Left hindlimb (tissue), 1 donor: Measurements from ENCODE around the gene IGSF9B.
A peak's percentile ranks its signal among the peaks of the same experiment; 100 is the strongest.

ENCODE experiments used
- DNase-seq: peaks from one replicate; pipeline ENCODE4 v3.0.0-alpha.2; 2018

IGSF9B gene

DNA sequence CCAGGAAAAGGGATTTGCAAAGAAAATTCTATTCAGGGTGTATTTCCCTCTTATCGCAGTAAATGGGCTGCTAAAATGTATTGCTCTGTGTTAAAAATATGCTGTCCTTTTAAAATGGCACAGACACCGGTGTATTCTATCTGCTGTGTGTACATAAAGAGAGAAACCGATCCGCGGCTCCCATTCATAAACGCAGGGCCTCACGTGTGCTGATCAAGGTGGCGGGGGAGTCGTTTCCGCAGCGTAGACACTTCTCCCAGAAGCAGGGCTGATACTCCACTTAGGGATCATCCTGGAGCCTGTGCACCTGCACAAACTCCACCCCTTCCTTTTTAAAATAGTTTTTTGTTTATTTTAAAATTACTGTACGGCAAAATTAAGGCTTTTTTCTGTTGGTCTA, 26.1 kb upstream of the IGSF9B start:
- no peak for DNase-seq

- DNase-seq, result no peak
Observed at GRCh38 chr11:133982151-133982550, 25.4 kb upstream of the IGSF9B start.

- DNase-seq, result peak; percentile 46
Observed at GRCh38 chr11:133981156-133981555, 24.4 kb upstream of the IGSF9B start.

DNA sequence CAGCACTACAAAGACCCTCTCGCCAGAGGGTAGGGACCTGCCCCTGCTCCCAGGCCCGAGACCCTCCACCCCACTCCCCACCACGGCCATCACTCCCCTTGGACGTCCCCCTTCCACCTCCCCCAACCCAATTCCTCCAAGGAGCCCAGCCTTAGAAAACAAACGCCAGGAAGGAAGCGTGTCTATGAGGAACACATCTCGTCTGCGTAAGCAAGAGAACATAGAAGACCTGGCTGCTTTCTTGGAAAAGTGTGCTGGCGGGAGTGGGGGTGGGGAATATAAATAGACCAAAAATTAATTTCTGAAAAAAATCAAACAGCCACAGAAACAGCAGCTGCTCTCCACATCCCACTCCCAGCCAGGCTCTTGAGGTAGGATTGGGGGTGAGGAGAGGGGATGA, 23.9 kb upstream of the IGSF9B start:
- DNase-seq, result no peak

DNA sequence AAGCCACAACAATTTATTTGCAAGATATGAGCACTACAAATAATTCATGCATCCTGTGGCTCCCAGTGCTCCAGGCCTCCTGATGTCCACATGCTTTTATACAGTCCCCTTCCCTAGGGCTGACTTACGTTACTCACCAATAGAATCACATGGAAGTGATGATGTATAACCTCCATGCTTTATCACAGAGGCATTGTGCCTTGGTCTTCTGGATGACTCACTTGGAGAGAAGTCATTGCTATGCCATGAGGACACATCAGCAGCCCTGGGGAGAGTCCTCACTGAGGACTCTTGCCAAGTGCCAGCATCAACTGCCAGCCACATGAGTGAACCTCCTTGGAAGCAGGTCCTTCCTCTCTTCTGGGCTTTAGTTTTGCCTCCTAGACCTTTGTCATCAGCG, 22.0 kb upstream of the IGSF9B start:
- no peak for DNase-seq

- no peak for DNase-seq
Observed at GRCh38 chr11:133977067-133977677, 20.4 kb upstream of the IGSF9B start.

- no peak for DNase-seq
Observed at GRCh38 chr11:133975488-133975849, 18.7 kb upstream of the IGSF9B start.

- no peak for DNase-seq
Observed at GRCh38 chr11:133974836-133975487, 18.2 kb upstream of the IGSF9B start.

DNA sequence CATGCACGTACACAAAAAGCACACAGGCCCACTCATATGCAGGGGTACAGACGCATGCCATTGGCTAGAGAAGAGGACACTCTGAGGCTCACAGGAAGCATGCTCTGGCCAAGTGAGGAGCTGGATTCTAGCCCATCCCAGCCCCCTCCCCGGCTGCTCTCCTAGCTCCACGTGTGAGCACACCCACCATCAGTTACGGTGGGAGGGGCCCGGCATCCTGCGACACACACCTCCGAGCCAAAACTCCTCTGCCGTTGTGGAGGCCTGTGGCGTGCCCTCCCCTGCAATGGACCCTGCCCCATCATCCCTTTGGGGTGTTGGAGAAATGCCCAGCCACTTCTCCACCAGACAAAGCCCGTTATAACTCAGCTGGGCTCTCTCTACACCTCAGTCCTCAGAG, 15.1 kb upstream of the IGSF9B start:
- no peak for DNase-seq

GRCh38 chr11:133969112-133969511, 12.3 kb upstream of the IGSF9B start:
- no peak for DNase-seq

GRCh38 chr11:133968300-133968699, 11.5 kb upstream of the IGSF9B start:
- DNase-seq, result no peak

GRCh38 chr11:133967599-133968238, 11.0 kb upstream of the IGSF9B start:
- DNase-seq, result no peak

- DNase-seq, result peak; percentile 45
Observed at GRCh38 chr11:133966921-133967598, 10.3 kb upstream of the IGSF9B start.

- peak; percentile 31 for DNase-seq
Observed at GRCh38 chr11:133966172-133966651, 9.4 kb upstream of the IGSF9B start.

GRCh38 chr11:133965031-133965601, 8.3 kb upstream of the IGSF9B start:
- DNase-seq, result peak; percentile 20

DNA sequence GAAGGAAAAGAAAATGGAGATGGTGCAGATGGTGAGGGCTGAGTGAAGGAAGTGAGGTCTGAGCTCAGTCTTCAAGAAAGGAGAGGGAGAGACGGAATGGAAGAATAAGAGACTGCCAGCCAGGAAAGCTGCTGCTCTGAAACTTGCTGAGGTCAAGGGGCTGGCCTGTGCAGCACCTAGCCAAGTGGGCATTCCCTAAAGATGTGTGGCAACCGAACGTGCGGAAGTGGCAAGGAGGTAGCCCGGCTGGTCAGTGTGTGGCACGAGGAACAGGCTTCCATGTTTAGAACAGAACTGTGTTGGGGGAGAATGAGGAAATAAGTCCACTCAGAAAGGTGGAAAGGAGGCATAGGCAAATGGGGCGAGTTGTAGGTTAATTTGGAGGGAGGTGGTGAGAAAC, 7.6 kb upstream of the IGSF9B start:
- DNase-seq, result no peak

GRCh38 chr11:133961890-133962289, 5.1 kb upstream of the IGSF9B start:
- peak; percentile 0 for DNase-seq

- peak; percentile 25 for DNase-seq
Observed at GRCh38 chr11:133957900-133958299, 1.1 kb upstream of the IGSF9B start.

- no peak for DNase-seq
Observed at GRCh38 chr11:133955945-133956421, 785 bp downstream of the IGSF9B start.

DNA sequence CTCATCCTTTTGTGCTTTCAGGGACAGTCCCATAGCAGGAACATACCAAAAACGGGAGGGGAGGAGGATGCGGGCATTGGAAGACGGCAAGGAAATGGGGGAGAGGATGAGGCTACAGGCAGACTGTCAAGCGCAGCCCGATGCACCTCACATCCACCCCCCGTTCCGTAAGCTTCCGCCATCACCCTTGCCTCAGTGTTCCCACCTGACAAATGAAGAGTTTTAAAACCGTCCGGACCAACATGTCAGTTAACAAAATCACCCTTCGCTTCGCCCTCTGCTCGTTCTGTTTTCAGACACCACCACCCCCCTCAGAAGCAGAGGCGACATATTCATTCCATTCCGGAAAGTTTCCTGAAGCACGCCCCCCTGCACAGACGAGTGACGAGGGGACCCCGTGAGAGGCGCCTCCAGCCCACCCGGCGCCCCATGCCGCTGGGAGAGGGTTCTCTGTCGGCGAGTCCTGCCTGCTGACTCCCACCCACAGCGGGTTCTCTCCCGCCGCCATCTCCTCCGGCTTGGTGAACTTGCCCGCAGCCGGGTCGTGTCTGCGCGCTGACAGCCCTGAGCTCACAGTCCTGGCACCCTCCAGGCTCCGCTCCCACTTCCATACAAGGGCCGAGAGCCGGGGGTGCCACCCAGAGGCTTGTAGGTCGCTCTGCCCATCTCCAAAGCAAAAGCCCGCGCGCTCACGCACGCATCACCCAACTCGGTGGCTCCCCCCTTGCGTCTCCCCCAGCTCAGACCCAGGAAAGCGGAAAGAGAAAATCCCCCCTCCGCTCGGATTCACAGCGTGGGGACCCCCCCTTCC, 1.5 kb downstream of the IGSF9B start:
- peak; percentile 34 for DNase-seq

- no peak for DNase-seq
Observed at GRCh38 chr11:133953999-133954398, 2.8 kb downstream of the IGSF9B start.

DNA sequence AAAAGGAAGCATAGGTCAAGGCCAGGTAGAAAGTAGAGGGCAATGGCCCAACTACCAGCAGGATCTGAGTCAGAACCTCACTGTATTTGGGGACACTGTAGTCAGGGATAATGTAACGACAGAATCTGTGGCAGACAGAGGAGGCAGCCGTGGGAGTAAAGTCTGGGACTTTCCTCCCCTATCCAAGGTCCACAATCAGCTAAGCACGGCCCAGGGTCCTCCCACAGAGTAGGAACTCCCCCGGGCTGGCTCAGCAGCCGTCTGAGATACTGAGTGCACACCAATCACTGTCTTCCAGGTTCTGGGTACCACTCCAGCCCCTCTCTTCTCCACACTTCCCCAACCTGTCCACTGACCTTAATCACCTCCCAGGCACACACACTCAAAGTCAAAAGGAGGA, 3.2 kb downstream of the IGSF9B start:
- DNase-seq, result no peak
